CD1c-positive myeloid dendritic cell (primary cell): ENCODE measurements around the gene EIF4G3.
"Not testable (repeated sequence)": the region's sequence is repeated elsewhere in the genome, so short reads cannot be mapped to it uniquely, and the experiment has no call there.

ENCODE experiments used
- DNase-seq: peaks from one replicate; pipeline ENCODE4 v3.0.0-alpha.2; 2016; ENCODE audit errors: extremely low spot score

The EIF4G3 gene

DNA sequence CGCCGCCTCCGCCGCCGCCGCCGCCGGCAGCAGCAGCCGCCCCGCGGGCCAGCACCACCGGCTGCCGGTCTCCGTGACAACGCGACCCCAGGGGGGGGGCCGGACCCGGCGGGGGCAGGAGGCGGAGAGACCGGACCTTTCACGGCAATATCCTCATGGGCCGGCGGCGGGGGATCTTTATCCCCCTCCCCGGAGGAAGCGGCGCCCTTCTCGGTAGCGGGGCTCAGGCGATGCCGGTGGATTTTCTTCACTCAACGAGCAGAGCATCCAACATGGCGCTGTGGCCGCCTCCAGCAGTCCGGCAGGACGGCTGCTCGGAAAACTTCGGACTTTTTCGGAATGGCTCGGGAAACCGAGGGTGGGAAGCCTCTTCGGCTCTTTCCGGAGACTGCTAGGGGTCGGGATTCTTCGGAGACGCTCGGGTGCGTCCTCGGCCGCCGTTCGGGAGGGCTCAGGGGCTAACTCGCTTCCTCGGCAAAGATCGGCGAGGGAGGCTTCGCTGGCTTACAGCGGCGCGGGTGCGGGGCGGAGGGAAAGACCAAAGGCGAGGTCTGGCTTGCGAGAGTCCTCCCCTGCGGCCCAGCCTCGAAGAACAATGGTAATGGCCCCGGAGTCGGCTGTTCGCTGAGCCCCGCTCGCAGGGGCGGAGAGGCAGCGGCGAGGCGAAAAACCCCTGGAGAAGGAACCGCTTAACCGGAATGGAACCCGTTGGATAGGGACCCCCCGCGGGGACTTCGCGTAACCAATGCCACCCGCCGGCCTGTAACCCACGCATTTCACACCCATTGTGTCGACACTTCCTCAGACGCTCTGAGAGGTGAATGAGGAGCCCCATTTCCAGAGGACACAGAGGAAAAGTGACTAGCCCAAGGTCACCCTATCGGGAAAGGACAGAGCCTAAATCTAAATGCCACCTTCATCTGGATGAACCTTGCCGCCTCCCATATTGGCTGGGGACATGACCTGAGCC lies at the start of gene EIF4G3:
Gene EIF4G3, minus strand, starts transcription at position 312 of the 970 bp plus-strand sequence. CDS start 174,155 bp downstream, outside the sequence.
- DNase-seq: peak; percentile 99

DNA sequence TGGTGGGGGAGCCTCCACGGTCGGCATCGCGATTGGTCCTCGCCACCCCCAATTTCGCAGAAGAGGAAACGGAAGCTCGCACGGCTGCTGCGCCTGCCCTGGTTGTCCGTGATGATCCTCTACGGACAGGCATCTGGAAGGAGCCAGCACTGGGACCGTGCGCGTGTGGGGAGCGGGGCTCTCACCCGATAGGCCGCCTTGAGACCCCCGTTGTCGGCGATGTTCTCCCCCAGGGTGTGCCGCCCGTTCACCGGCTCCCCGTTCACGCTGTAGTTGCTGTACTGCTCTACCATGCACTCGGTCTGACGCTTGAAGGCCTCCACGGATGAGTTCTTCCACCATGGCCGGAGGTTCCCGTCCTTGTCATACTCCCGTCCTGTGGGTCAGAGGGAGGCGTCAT lies 48.4 kb upstream of the EIF4G3 start:
- DNase-seq: no peak

- DNase-seq: no peak
Observed at GRCh38 chr1:21220815-21221214, 44.1 kb upstream of the EIF4G3 start.

- DNase-seq: no peak
Observed at GRCh38 chr1:21219674-21220073, 43.0 kb upstream of the EIF4G3 start.

- peak; percentile 12 for DNase-seq
Observed at GRCh38 chr1:21217812-21218596, 41.3 kb upstream of the EIF4G3 start.

DNA sequence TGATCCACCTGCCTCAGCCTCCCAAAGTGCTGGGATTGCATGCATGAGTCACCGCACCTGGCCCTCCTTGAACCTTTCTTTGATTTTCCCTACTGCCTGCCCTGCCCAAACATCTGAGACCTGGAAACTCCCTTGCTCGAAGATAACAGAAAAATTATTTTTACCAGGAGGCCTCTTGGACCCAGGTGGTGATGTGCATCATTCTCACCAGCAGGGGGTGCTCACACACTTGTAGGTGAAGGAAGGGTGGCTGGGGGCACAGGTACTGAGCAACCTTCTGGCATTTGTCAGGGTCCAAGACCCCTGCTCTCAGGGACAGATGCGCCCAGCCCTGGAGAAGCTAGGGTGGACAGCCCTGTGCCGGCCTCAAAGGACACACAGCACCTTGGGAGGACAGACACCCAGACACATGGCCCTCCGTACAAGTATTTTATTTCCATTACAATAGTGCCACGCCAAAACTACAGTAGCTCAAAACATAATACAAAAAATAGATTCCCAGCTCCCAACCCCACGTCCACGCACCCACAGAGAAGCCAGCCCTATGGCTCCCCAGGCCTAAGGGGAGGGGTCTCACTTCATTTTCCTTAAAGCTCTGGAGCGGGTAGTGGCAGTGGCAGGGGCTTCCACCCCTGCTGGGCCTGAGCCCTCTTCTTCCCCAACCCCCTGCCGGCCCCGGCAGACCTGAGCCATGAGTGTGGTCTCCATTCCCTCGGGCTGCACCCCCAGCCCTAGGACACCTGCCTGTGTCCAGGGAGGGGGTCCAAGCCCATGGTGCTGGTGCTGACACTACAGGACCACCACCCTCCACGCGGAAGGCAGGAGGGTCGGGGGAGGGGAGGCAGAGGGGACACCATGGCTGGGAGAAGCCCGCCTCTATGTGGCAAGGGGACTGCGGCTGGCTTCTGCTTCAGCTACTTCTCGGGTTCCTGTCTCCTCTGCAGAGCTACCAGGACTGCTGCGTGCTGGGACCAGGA lies 40.4 kb upstream of the EIF4G3 start:
- DNase-seq: peak; percentile 61

DNA sequence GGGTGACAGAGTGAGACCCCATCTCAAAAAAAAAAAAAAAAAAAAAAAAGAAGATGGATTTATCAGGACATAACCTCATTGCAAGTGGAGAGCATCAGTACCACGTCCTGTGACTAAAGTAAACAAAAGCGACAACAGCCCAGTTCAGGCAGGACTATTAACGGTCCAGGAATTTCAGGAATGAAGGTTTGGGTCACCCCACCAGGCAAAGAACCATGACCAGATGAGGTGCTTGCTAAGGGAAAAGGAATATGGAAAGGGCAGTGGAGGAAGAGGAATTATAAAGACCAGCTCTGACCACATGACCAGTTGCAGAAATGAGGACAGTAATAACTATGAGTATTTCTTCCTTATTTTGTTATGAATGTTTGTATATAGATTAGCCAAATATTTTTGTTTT lies 35.4 kb upstream of the EIF4G3 start:
- peak; percentile 9 for DNase-seq

DNA sequence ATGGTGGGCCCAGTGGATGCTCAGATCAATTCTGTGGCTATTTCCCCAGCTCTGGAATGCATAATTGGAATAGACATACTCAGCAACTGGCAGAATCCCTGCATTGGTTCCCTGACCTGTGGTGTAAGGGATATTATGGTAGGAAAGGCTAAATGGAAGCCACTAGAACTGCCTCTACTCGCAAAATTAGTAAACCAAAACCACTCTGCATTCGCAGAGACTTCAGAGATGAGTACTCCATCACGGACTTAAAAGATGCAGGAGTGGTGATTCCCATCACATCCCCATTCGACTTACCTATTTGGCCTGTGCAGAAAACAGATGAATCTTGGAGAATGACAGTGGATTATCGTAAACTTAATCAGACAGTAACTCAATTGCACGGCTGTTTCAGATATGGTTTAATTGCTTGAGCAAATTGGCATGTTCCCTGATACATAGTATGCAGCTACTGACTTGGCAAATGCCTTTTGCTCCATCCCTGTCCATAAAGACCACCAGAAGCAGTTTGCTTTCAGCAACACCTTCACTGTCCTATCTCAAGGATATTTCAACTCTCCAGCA lies 31.5 kb upstream of the EIF4G3 start:
- not testable (repeated sequence) for DNase-seq

- DNase-seq: no peak
Observed at GRCh38 chr1:21206117-21206516, 29.4 kb upstream of the EIF4G3 start.

DNA sequence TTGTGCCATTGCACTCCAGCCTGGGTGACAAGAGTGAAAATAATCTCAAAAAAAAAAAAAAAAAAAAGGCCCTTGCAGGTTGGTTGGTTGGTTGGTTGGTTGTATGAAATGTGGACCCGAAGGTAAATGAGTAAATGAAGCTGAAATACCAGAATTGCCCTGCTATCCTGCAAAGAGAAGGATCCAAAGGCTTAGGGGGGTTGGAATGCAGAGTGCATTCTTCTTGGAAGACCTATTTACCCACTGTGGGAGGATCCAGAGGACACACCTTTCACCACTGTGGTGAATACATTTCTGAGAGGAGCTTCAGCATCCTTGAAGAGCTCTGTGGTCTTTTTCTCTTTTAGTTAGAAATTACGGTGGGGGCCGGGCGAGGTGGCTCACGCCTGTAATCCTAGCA lies 28.7 kb upstream of the EIF4G3 start:
- no peak for DNase-seq

- DNase-seq: no peak
Observed at GRCh38 chr1:21201650-21202049, 25.0 kb upstream of the EIF4G3 start.

DNA sequence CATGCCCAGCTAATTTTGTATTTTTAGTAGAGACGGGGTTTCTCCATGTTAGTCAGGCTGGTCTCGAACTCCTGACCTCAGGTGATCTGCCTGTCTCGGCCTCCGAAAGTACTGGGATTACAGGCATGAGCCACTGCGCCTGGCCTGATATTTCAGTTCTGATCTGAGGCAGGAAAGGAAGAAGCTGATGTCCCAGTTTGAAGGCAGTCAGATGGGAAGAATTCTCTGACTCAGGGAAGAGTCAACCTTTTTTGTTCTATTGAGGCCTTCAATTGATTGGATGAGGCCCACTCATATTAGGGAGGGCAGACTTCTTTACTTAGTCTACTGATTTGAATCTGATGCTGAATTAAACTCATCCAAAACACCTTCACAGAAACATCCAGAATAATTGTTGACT lies 24.5 kb upstream of the EIF4G3 start:
- DNase-seq: not testable (repeated sequence)

DNA sequence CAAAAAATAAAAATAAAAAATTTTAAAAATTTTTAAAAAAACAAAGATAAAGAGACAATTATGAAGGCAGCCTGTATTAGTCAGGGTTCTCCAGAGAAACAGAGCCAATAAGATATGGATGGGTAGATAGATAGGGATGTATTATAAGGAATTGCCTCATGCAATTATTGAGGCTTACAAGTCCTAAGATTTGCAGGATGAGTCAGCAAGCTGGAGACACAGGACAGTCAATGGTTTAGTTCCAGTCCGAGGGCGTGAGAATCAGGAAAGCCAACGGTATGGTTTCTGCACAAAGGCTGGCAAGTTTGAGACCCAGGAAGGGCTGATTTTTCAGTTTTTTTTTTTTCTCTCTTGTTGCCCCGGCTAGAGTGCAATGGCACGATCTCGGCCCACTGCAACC lies 24.1 kb upstream of the EIF4G3 start:
- no peak for DNase-seq

GRCh38 chr1:21198929-21199328 lies 22.2 kb upstream of the EIF4G3 start:
- no peak for DNase-seq

DNA sequence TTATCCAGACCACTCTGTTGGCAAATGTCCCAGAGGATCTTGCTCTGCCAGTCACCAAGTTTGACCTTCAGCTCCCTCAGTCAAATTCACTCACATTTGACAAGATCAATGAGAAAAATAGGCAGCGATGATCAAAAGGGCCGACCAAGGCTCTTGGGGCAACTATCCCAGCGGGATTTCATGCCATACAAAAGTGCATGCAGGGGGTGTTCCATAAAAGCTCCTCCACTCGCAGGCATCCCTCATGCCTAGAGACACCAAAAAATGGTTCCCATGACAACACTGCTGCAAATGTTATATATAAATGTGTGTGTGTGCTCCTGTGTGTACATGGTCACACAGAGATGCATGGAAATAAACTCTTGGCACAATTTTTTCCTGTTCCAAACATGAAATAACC lies 16.2 kb upstream of the EIF4G3 start:
- DNase-seq: no peak

DNA sequence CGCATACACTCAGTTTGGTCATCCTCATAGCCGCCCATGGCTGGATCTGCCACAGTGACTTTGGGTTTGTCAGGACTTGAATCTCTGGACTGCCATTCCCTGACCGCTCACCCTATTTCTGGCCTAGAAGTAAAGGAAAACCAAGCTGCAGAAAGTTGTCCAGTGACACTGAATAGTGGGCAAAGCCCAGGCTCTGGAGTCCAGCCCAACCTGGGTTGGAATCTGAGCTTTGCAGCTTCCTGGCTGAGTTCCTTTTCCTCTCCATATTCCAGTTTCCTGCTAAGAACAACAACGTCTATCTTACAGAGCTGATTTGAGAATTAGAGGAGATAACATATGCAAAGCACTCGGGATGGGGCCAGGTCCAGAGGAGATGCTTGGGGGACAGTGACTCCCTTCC lies 15.6 kb upstream of the EIF4G3 start:
- no peak for DNase-seq

DNA sequence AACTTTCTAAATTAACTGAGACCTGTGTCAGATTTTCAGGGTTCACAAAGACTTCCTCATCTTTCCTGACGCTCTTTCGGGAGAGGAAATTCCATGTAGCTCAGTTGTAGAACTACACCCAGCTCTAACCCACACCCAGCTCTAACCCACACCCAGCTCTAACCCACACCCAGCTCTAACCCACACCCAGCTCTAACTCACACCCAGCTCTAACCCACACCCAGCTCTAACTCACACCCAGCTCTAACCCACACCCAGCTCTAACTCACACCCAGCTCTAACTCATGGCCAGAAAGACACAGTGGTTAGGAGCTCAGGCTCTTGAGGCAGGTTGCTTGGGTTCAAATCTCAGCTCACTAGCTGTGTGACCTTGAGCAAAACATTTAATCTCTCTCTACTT lies 14.1 kb upstream of the EIF4G3 start:
- DNase-seq: not testable (repeated sequence)

DNA sequence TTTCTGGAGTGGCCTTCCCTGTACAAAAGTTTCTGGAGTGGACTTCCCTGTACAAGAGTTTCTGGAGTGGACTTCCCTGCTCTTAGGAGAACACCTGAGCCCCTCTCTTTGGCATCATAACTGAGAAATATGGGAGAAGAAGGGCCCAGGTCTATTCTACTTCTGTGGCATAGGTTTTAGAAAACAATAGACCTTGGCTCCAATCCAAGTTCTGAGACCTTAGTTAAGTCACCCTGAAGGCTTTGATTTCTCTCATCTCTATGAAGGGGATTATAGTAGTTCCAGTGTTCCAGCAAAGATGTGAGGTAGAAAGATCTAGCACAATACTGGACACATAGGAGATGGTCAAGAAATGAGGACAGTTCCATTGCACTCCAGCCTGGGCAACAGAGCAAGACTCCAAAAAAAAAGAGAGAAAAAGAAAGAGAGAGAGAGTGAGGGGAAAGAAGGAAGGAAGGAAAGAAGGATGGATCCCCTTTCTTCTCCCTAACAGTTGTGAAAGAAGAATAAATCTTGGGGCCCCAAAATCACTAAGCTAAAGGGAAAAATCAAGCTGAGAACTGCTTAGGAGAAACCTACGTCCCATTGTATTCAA lies 13.3 kb upstream of the EIF4G3 start:
- DNase-seq: no peak

DNA sequence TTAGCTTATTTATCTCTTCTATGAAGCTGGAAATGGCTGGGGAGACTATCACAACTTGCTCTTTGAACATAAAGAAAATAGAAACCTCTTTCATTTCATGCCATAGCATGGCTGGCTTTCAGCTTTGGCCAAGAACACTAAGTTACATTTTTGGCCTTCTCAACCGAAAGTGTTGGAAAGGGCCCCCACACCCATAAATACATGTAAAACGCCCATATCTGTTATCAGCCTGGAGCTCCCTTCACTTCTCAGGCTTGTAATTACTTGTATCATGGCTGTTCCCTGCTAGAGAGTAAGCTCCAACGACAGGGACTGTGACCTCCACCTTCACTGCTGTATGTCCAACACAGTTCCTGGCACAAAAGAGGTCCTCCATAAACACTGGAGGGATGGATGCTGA lies 12.7 kb upstream of the EIF4G3 start:
- DNase-seq: no peak

DNA sequence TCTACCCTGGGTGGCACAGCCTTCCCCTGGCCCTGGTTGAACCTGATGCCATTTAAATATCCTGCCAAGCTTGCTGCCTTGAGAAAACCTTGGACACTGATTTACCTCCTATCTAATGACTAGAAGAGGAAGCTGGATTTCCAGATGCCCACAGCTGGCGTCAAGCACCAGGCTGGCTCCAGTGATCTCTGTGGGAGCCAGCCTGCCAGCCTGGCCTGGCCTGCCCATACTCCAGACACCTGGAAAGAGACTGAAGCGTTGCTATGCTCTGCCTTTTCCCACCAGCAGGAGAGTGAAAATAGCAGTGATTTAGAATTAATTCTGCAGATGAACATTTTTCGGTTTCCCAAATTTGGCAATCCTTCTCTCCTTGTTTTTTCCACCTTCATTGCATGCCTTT lies 11.5 kb upstream of the EIF4G3 start:
- DNase-seq: no peak

GRCh38 chr1:21185221-21185731 lies 8.6 kb upstream of the EIF4G3 start:
- no peak for DNase-seq
